Measurements from ENCODE around the gene TTLL10.
"Not testable (repeated sequence)": the region's sequence is repeated elsewhere in the genome, so short reads cannot be mapped to it uniquely, and the experiment has no call there.

The TTLL10 gene

DNA sequence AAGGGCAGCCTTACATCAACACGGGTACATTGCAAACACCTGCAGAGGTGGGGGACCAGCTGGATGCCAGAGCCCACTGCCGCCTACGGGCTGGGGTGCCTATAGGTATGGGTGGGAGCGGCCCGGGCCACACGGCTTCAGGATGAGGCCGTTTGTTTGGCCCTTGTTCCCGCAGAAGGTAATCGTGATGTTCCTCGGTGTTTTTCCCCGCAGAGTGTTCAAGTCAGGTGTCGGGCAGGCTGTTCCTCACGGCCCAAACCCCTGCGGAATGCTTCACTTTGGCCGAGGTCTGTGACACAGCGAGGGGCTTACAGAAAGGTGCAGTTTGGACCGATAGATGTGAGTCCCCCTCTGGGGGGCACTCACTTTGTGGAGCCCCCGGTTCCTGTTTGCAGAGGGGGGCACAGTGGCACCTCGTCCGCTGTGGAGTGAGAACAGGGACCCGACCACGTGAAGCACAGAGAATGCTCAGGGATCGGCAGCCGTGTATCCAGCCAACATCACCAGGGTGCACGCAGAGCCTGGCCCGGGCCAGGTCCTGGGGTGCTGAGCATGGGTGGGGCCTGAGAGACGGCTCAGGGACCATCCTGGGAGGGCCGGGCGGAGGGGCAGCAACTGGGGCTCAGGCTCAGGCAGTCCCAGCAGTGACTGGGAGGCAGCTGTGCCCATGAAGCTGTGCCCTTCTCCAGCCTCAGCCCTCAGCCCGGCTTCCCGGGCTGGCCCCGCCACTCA lies 453 bp upstream of the TTLL10 start:
- DNase-seq (ENCODE audit: low read depth in 2 of 2) = no peak
- no peak overlapping the region for H3K4me3 ChIP-seq (replicated peaks in 1 of 2; ENCODE audit: low read depth in 2 of 2, low read length in 2 of 2)
- TF ChIP-seq, protein P1, sequence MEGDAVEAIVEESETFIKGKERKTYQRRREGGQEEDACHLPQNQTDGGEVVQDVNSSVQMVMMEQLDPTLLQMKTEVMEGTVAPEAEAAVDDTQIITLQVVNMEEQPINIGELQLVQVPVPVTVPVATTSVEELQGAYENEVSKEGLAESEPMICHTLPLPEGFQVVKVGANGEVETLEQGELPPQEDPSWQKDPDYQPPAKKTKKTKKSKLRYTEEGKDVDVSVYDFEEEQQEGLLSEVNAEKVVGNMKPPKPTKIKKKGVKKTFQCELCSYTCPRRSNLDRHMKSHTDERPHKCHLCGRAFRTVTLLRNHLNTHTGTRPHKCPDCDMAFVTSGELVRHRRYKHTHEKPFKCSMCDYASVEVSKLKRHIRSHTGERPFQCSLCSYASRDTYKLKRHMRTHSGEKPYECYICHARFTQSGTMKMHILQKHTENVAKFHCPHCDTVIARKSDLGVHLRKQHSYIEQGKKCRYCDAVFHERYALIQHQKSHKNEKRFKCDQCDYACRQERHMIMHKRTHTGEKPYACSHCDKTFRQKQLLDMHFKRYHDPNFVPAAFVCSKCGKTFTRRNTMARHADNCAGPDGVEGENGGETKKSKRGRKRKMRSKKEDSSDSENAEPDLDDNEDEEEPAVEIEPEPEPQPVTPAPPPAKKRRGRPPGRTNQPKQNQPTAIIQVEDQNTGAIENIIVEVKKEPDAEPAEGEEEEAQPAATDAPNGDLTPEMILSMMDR (IDR thresholded peaks at IDR 0.05; ENCODE audit: low read depth, low read length) = no peak

DNA sequence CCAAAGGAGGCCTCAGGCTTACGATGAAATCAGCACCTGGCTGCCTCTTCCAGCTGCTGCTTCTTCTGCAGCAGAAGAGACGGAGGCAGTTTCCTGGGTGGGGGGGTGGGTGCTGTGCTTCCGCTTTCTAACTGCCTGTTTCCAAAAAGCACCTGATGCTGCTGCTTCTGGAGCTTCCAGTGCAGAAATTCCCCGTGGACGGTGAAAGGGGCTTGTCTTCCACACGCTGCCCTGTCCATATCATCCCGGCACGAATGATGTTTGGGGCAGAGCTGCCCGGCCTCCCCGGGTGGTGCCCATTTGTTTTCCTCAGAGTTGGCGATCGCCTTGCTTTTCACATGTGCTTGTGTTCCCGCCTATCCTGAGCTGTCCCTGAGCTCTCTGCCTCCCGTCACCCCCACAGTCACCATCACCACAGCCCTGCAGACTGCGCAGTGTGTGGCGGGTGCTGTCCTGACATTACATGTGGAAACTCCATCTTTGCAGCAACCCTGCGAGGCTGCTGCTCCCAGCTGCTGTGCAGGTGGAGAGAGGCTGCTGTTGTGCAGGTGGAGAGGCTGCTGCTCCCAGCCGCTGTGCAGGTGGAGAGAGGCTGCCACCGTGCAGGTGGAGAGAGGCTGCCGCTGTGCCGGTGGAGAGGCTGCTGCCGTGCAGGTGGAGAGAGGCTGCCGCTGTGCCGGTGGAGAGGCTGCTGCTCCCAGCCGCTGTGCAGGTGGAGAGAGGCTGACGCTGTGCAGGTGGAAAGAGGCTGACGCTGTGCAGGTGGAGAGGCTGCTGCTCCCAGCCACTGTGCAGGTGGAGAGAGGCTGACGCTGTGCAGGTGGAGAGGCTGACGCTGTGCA lies 1.8 kb downstream of the TTLL10 start:
- TF ChIP-seq, protein P1 (IDR thresholded peaks at IDR 0.05; ENCODE audit: low read depth, low read length) = no peak
- no peak overlapping the region for H3K4me3 ChIP-seq (replicated peaks in 1 of 2; ENCODE audit: low read depth in 2 of 2, low read length in 2 of 2)
- no peak for DNase-seq (ENCODE audit: low read depth in 2 of 2)

DNA sequence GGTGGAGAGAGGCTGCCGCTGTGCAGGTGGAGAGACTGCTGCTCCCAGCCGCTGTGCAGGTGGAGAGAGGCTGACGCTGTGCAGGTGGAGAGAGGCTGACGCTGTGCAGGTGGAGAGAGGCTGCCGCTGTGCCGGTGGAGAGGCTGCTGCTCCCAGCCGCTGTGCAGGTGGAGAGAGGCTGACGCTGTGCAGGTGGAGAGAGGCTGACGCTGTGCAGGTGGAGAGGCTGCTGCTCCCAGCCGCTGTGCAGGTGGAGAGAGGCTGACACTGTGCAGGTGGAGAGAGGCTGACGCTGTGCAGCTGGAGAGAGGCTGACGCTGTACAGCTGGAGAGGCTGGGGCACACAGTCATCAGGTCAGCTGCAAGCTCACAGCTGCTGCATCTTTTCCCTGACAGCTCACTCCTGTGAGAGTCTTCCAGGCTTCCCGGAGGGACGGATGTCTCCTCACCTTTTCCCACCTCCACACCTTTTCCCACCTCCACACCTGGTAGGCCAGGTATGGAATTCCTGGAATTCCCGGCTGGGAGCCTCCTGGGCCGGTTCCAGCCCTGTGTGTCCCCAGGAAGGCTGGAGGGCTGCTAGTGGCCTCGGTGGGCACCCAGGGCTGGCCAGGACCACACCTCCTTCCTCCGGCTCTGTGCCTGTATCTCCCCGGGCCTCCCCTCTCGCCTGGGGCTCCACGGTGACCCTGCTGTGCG lies 2.5 kb downstream of the TTLL10 start:
- not testable (repeated sequence) for H3K4me3 ChIP-seq (replicated peaks in 1 of 2; ENCODE audit: low read depth in 2 of 2, low read length in 2 of 2); DNase-seq (ENCODE audit: low read depth in 2 of 2)

DNA sequence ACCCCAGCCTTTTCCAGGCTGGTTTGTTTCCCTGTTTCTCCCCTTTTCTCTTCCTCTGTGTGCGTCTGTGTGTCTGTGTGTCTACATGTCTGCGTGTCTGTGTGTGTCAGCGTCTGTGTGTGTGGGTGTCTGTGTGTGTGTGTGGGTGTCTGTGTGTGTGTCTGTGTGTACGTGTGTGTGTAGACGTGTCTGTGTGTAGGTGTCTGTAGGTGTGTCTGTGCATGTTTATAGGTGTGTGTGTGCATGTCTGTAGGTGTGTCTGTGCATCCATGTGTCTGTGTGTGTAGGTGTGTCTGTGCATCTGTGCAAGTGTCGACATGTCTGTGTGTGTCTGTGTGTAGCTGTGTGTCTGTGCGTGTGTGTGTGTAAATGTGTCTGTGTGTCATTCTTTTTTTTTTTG lies 3.3 kb downstream of the TTLL10 start:
- TF ChIP-seq, protein P1 (IDR thresholded peaks at IDR 0.05; ENCODE audit: low read depth, low read length) = no peak
- no peak overlapping the region for H3K4me3 ChIP-seq (replicated peaks in 1 of 2; ENCODE audit: low read depth in 2 of 2, low read length in 2 of 2)
- no peak for DNase-seq (ENCODE audit: low read depth in 2 of 2)

DNA sequence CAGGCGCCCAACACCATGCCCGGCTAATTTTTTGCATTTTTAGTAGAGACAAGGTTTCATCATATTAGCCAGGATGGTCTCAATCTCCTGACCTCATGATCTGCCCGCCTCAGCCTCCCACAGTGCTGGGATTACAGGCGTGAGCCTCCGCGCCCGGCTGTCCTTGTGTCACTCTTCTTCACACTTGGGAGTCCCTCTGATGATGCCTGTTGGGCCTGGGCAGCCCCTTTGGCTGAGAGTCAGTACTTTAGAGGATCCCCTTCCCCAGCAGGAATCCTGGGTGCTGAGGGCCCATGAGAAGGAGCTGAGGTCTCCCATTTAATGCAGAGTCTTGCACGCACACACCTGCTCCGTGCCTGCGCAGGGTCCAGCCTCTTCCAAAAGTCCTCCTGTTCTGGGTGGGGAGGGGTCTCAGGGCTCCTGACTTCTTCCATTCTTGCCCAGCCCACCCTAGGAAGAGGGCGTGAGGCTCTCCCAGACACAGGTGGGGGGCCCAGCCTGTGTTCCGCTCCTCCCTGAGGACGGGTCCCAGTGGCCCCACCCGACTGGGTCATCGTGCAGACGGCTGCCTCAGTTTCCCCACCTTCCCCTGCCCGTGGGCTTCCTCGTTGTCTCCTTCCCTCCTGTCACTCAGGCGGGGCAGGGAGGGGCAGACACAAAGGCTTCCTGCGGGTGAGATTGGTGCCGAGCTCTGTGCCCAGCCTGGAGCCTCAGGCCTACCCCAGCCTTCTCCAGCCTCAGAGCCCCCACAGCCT lies 3.9 kb downstream of the TTLL10 start:
- H3K4me3 ChIP-seq (replicated peaks in 1 of 2; ENCODE audit: low read depth in 2 of 2, low read length in 2 of 2) = no peak overlapping the region
- TF ChIP-seq, protein P1 (IDR thresholded peaks at IDR 0.05; ENCODE audit: low read depth, low read length) = no peak
- DNase-seq (ENCODE audit: low read depth in 2 of 2) = no peak

DNA sequence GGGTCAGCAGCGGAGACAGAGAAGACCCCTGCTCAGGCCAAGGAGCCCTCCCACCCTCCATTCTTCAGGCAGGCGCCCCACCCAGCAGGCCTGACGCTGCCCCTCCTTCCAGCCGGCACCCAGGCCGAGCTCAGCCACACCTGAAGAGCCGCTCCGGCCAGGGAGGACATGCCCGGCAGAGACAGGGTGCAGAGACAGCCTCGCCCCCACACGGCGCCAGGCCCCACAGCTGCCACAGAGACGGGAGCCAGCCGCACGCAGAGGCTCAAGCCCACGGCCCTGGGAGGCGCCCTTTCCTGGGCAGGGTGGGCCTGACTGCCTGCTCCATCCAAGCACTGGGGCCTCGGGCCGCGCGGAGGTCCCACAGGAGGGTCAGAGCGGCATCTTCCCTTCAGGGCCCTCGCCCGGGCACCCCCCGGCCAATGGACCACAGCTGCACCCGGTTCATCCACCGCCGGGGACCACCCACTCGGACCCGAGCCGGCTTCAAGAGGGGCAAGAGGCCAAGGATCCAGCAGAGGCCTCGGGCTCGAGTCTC lies 5.2 kb downstream of the TTLL10 start:
- H3K4me3 ChIP-seq (replicated peaks in 1 of 2; ENCODE audit: low read depth in 2 of 2, low read length in 2 of 2) = no peak overlapping the region
- TF ChIP-seq, protein P1 (IDR thresholded peaks at IDR 0.05; ENCODE audit: low read depth, low read length) = no peak
- no peak for DNase-seq (ENCODE audit: low read depth in 2 of 2)
